ENCODE results near the gene HOMER3.

DNA sequence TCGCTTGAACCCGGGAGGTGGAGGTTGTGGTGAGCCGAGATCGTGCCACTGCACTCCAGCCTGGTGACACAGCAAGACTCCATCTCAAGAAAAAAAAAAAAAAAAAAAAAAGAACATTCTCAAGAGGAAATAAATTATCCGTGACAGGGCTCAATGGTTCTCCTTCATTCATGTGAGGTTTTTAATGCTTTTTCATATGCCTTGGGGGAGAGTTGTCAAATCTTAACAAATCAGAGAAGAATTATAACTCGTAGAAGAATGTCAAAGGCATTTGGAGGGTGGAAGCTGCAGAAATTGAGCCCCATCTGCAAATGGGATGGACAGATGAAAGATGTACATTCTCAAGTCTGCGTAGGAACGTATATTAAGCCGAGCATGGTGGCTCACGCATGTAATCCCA, 34.9 kb upstream of the HOMER3 start:
- TF ChIP-seq, protein P1, sequence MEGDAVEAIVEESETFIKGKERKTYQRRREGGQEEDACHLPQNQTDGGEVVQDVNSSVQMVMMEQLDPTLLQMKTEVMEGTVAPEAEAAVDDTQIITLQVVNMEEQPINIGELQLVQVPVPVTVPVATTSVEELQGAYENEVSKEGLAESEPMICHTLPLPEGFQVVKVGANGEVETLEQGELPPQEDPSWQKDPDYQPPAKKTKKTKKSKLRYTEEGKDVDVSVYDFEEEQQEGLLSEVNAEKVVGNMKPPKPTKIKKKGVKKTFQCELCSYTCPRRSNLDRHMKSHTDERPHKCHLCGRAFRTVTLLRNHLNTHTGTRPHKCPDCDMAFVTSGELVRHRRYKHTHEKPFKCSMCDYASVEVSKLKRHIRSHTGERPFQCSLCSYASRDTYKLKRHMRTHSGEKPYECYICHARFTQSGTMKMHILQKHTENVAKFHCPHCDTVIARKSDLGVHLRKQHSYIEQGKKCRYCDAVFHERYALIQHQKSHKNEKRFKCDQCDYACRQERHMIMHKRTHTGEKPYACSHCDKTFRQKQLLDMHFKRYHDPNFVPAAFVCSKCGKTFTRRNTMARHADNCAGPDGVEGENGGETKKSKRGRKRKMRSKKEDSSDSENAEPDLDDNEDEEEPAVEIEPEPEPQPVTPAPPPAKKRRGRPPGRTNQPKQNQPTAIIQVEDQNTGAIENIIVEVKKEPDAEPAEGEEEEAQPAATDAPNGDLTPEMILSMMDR (IDR thresholded peaks at IDR 0.05), result no peak
- no peak for TF ChIP-seq POLR2A (IDR thresholded peaks at IDR 0.05)
- no peak for TF ChIP-seq EP300 (IDR thresholded peaks at IDR 0.05)
- TF ChIP-seq POLR2AphosphoS5 (IDR thresholded peaks at IDR 0.05), result no peak
